Skin epidermis (tissue), 12 donors: ENCODE measurements around the gene SLC39A11.

ENCODE experiments used
- H3K27ac ChIP-seq, 21 experiments: fragments of 200-600 bp; sonication (generic) in 11 of 21; one replicate each; pipeline ENCODE4 v1.5.0; 2020; ENCODE audit warnings: mild to moderate bottlenecking in 3 of 21, inconsistent platforms in 2 of 21, moderate library complexity in 2 of 21
- H3K4me3 ChIP-seq, 7 experiments: fragments of 200-600 bp; sonication (generic) in 2 of 7; one replicate each; pipeline ENCODE4 v1.5.0; 2020; ENCODE audit warnings: inconsistent platforms in 2 of 7, mild to moderate bottlenecking in 2 of 7, moderate library complexity in 1 of 7

Gene SLC39A11

GRCh38 chr17:72988451-72988850 lies 104.0 kb downstream of the SLC39A11 start:
- Histone ChIP-seq H3K27ac (no peak overlapping the region), H3K4me3 (no peak overlapping the region)

DNA sequence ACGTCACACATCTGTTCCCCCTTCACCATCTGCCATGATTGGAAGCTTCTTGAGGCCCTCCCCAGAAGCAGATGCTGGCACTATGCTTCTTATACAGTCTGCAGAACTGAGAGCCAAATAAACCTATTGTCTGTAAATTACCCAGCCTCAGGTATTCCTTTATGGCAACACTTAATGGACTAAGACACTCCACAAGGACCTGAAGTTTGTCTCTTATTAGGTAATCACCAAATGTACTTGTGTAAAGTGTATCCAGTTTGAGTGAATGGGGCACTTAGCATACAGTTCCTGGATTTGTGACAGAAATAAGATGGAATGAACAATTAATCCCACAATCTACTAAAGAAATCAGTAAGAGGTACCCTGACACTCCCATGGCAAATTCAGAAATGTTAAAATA lies 105.3 kb downstream of the SLC39A11 start:
- no peak overlapping the region for H3K27ac ChIP-seq
- no peak overlapping the region for H3K4me3 ChIP-seq

DNA sequence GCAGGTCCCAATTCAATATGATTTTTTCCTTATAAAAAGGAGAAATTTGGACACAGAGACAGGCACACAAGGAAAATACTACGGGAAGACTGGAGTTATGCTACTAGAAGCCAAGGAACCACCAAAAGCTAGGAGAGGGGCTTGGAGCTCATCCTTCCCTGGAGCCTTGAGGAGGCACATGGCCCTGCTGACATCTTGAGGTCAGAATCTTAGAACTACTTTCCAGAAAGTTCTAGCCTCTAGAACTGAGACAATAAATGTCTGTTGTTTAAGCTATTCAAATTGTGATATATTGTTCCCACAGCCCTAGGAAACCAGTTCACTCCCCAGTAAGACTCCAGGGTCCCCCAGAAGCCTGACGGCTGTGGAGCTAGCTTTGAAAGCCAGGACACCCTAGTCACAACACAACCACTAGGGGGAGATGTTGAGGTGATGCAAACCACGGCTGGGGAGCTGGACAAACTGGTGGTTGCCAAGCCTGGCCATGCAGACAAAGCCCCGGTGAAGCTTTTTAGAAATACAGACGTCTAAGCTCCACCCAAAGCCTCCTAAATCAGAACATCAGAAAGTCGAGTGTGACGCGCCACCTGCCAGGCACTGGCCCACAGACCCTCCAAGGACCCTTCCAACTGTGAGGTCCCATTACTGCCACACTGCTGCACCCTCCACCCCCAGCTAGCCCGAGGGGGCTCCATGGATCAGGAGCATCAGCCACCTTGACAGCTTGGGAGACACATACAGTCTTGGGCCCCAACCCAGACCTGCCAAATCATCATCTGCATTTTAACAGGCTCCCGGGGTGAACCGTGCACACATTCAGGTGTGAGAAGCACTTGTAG lies 106.4 kb downstream of the SLC39A11 start:
- Histone ChIP-seq H3K4me3 (no peak overlapping the region), H3K27ac (no peak overlapping the region)

- Histone ChIP-seq H3K4me3 (no peak overlapping the region), H3K27ac (no peak overlapping the region)
These were observed 107.6 kb downstream of the SLC39A11 start for GRCh38 chr17:72984926-72985325.

DNA sequence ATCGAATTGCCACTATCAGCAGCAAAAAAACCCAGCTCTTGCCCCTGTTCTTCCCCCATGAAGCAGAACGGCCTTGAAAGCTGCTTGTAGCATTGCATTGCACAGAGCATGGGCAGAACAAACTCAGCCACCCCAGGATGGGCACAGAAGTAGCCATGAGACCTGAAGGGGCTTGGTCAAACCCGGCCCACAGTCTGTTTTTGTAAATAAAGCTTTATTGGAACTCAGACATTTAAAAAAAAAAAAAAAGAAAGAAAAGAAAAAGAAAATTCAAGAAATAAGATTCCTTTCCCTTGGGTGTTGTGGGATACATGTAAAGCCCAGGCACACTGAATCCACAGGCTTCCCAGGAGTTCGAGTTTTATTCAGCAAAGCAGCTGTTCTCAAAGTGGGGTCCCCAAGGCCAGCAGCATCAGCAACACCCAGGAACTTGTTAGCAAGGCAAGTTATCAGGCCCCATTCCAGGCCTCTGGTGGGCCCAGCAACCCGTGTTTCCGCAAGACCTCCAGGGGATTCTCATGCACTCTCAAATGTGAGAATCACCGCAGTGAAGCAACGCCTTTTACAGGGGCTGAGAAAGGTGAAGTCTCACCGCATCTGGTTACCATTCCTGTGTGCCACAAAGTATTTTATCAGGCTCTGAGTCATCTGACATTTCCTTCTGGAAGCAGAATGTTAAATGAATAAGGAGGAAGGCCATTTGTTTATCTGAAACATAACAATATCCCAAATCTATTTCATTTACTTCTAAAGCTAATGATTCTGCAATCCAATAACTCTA lies 108.2 kb downstream of the SLC39A11 start:
- H3K27ac ChIP-seq, result no peak overlapping the region

GRCh38 chr17:72982680-72983079 lies 109.8 kb downstream of the SLC39A11 start:
- Histone ChIP-seq H3K27ac (no peak overlapping the region), H3K4me3 (no peak overlapping the region)

More for the DNA sequence above, 108.2 kb downstream of the SLC39A11 start:
- no peak overlapping the region for H3K4me3 ChIP-seq

DNA sequence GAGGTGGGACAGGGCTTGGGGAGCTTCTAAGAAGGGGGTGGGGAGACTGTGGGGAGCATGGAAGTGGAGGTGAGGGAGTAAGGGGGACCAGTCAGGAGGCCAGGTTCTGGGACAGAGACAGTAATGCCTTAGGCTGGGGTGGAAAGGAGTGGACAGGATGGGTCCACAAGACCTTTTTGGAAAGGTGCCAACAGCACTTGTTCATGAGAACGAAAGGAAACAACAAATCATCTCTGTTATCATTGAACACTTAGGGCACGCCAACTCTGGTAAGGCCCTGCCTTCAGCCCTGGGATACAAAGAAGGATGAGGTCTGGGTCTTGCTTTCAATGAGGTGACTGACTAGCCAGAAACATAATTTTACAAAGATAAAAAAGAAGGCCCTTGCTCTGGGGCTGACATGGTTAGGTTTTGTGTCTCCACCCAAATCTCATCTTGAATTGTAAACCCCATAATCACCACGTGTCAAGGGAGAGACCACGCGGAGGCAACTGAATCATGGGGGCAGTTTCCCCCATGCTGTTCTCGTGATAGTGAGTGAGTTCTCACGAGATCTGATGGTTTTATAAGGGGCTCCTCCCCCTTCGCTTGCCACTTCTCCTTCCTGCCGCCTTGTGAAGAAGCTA lies 113.8 kb downstream of the SLC39A11 start:
- Histone ChIP-seq H3K4me3 (no peak overlapping the region), H3K27ac (no peak overlapping the region)

GRCh38 chr17:72977771-72978417 lies 114.6 kb downstream of the SLC39A11 start:
- H3K4me3 ChIP-seq, result no peak overlapping the region
- peak overlapping the region in 4 of 21 experiments; percentile 4 to 67 (median 54) for H3K27ac ChIP-seq

DNA sequence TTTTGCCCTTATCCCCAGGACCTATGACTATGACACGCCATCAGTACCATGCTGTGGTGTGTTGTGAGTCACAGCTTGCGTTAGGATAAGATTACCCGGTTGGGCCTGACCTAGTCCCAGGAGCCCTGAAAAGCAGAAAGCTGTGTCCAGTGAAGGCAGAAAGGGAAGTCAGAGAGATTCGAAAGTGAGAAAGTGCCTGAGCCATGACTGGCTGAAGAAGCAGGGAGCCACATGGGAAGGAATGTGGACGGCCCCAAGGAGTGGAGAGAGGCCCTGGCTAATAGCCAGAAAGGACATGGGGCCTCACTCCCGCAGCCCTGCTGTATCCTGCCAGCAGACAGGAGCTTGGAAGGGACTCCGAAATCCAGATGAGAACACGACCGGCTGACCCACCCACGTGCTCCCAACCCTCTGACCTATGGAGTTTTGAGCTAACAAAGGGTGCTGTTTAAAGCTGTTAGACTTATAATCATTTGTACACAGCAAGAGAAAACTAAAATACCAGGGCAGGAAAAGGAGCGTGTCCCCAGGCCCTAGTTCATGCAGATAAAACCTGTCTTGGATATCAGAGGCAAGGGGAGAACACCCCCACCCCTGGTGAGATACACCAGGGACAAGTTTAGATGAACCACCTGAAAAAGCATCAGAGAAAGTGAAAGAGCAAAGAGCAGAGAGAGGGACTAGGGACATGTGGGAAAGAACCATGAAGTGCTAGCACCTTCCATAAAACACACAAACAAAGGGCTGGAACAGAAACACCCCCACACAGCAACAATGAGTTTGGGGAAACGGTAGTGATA lies 115.3 kb downstream of the SLC39A11 start:
- H3K27ac ChIP-seq, result peak overlapping the region in 8 of 21 experiments; percentile 4 to 67 (median 34)
- no peak overlapping the region for H3K4me3 ChIP-seq

DNA sequence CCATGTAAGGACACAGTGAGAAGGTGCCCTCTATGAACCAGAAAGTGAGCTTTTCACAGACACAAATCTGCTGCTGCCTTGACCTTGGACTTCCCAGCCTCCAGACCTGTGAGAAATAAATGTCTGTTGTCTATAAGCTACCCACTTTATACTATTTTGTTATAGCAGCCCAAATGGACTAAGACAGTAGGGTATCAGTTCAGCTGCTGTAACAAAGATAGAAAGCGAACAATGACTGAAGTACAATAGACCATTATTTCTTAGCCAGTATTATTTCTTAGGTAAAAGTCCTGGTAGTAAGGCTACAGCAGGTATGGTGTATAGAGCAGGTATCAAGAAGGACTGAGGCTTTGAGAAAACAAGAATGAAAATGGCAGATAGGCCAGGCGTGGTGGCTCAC lies 117.0 kb downstream of the SLC39A11 start:
- no peak overlapping the region for H3K27ac ChIP-seq
- H3K4me3 ChIP-seq, result no peak overlapping the region

GRCh38 chr17:72974605-72975232 lies 117.8 kb downstream of the SLC39A11 start:
- H3K4me3 ChIP-seq, result no peak overlapping the region
- H3K27ac ChIP-seq, result no peak overlapping the region

DNA sequence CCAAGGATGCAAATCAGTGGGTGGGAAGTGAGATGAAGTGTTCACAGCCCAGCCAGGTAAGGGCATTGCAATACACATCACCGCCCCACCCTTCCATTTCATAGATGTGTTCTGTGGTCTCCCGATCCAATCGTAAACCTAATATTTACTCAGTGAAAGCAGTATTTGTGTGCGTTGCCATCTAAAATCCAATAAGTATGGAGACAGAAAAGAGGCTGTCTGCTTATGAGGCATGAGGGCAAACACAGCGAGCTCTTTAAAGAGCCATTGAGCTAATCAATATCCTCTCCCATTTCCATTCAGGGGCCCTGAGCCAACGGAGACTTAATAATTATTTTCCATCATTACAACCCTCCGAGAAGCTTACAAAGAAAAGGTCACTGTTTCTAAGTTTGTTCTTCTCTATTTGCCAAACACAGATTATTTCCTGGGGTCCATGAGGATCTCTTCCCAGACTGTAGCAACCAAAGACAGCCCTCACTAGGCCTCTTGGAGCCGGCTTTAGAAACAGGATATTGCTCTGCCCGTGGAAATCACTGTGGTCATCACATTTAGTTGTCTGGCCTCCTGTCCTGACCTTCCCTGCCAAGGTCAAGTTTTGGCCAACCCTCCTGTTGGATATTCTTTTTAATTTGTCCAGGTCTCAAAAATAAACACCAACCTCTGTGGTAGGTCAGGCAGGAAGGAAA lies 120.1 kb downstream of the SLC39A11 start:
- no peak overlapping the region for H3K27ac ChIP-seq
- no peak overlapping the region for H3K4me3 ChIP-seq

- Histone ChIP-seq H3K4me3 (no peak overlapping the region), H3K27ac (no peak overlapping the region)
These were observed 121.1 kb downstream of the SLC39A11 start for GRCh38 chr17:72971226-72971880.

GRCh38 chr17:72970797-72971196 lies 121.7 kb downstream of the SLC39A11 start:
- Histone ChIP-seq H3K4me3 (no peak overlapping the region), H3K27ac (no peak overlapping the region)

DNA sequence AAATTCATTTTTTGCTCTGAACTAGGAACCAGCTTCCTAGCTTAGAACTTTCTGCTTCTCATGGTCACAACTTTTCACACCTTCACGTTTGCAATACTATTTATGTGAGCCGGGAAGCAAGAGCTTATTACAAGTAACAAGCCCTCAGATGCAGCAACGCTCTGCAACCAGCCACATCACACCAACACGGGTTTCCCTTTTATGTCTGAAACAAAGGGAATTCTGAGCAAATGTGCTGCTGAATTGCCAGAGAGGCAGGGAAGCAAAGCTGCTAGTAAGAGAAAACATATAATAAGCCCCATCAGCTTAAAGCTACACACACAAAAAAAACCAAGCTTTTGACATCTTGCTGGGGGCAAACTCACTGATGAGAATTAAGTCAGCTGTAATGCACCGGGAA lies 122.2 kb downstream of the SLC39A11 start:
- Histone ChIP-seq H3K4me3 (no peak overlapping the region), H3K27ac (no peak overlapping the region)

GRCh38 chr17:72969293-72969906 lies 123.1 kb downstream of the SLC39A11 start:
- H3K4me3 ChIP-seq, result no peak overlapping the region
- H3K27ac ChIP-seq, result no peak overlapping the region

DNA sequence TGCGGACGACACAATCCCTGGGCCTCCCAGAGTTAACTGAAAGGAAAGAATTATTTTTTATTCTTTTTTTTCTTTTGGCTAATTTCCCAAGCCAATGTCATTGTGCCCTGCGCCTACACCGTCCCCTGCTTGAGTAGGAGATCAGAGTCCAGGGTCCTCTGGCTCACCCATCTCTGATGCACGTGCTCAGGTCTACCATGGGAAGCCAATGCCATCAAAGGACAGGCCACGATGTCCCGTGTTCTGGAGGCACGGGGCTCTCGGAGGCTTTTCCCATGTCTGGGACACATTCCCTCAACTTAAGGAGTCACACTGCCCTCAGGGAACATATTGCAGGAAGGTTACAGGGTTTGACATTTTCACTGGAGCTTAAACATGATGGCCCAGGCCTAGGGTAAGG lies 123.7 kb downstream of the SLC39A11 start:
- no peak overlapping the region for H3K4me3 ChIP-seq
- no peak overlapping the region for H3K27ac ChIP-seq
